SK-N-SH (cell line): ENCODE data around the gene VWA5B1. TPM values are rescaled to one million over a fixed set of nuclear protein-coding genes. Genes with fewer than 3 reads are reported as not detected.

ENCODE experiments used
- CTCF ChIA-PET: fragments of 300-600, 350-600 bp; formaldehyde crosslinking; extraction: SDS; loops from one replicate; lab custom pipeline; 2021; lab: Yijun Ruan, JAX
- POLR2A ChIA-PET: fragments of 350-600 bp; sonication (Branson Sonifier 250); formaldehyde crosslinking; extraction: SDS; loops from one replicate; lab custom pipeline; 2020; ENCODE audit warnings: antibody characterized with exemption, inconsistent platforms; lab: Yijun Ruan, JAX
- DNase-seq: peaks from one replicate; pipeline ENCODE4 v3.0.0; 2012
- H2AFZ ChIP-seq: fragments of 200-600 bp; sonication (generic); 2 replicates; pipeline ENCODE4 v1.8.1; 2016; ENCODE audit warnings: antibody characterized with exemption, mild to moderate bottlenecking, low read depth
- H3F3A ChIP-seq: fragments of 200-600 bp; sonication (generic); replicated peaks from 2 replicates; pipeline ENCODE3; 2016; ENCODE audit warnings: antibody characterized with exemption, mild to moderate bottlenecking; ENCODE audit not compliant: insufficient read depth
- H3K27ac ChIP-seq, 2 experiments: fragments of 200-500 bp in 1 of 2; fragments of 200-600 bp in 1 of 2; sonication (Bioruptor generic) in 1 of 2; sonication (generic), shearing (Covaris generic) in 1 of 2; 2 replicates each; pipeline versions ENCODE4 v1.5.1 to v1.6.1; 2014 to 2016; ENCODE audit warnings: low read depth in 2 of 2, inconsistent platforms in 1 of 2, low read length in 1 of 2, mild to moderate bottlenecking in 1 of 2, mixed read lengths in 1 of 2
- H3K27me3 ChIP-seq: fragments of 200-600 bp; sonication (generic), shearing (Covaris generic); 2 replicates; pipeline ENCODE4 v1.6.1; 2016; ENCODE audit warnings: mixed run types; ENCODE audit not compliant: insufficient read depth
- H3K36me3 ChIP-seq, 2 experiments: fragments of 200-500 bp in 1 of 2; fragments of 200-600 bp in 1 of 2; sonication (Bioruptor generic) in 1 of 2; sonication (generic) in 1 of 2; replicated peaks in 1 of 2; 2 replicates each; pipeline versions ENCODE3 to v1.5.1; 2014 to 2016; ENCODE audit warnings: low read length in 1 of 2, mild to moderate bottlenecking in 1 of 2; ENCODE audit not compliant: insufficient read depth in 2 of 2, control insufficient read depth in 1 of 2
- H3K4me1 ChIP-seq, 2 experiments: fragments of 200-500 bp in 1 of 2; fragments of 200-600 bp in 1 of 2; sonication (Bioruptor generic) in 1 of 2; sonication (generic), shearing (Covaris generic) in 1 of 2; 2 replicates each; pipeline versions ENCODE4 v1.5.1 to v1.6.1; 2014 to 2016; ENCODE audit warnings: low read depth in 1 of 2, low read length in 1 of 2, mixed run types in 1 of 2; ENCODE audit not compliant: insufficient read depth in 2 of 2, control insufficient read depth in 1 of 2
- H3K4me2 ChIP-seq: fragments of 200-600 bp; sonication (generic), shearing (Covaris generic); 2 replicates; pipeline ENCODE4 v1.6.1; 2017; ENCODE audit warnings: mixed run types
- H3K4me3 ChIP-seq, 2 experiments: fragments of 200-500 bp in 1 of 2; fragments of 200-600 bp in 1 of 2; sonication (Bioruptor generic) in 1 of 2; sonication (generic), shearing (Covaris generic) in 1 of 2; 2 replicates each; pipeline versions ENCODE4 v1.5.1 to v1.8.1; 2014 to 2016; ENCODE audit warnings: low read depth in 2 of 2, inconsistent platforms in 1 of 2, low read length in 1 of 2, mild to moderate bottlenecking in 1 of 2, mixed read lengths in 1 of 2, moderate library complexity in 1 of 2
- H3K79me2 ChIP-seq: fragments of 200-600 bp; sonication (generic); 2 replicates; pipeline ENCODE4 v1.8.1; 2017; ENCODE audit warnings: mild to moderate bottlenecking; ENCODE audit not compliant: insufficient read depth
- H3K9ac ChIP-seq: fragments of 200-600 bp; sonication (generic); 2 replicates; pipeline ENCODE4 v1.6.1; 2017; ENCODE audit warnings: mixed run types
- H3K9me2 ChIP-seq: fragments of 200-600 bp; sonication (generic); 2 replicates; pipeline ENCODE4 v1.6.1; 2017; ENCODE audit warnings: mixed run types
- H3K9me3 ChIP-seq: fragments of 200-600 bp; sonication (generic); 2 replicates; pipeline ENCODE4 v1.6.1; 2017; ENCODE audit warnings: mixed run types, mild to moderate bottlenecking, moderate library complexity
- H4K20me1 ChIP-seq: fragments of 200-600 bp; sonication (generic); 2 replicates; pipeline ENCODE4 v1.6.1; 2017; ENCODE audit warnings: mild to moderate bottlenecking, mixed run types; ENCODE audit not compliant: insufficient read depth
- CTCF ChIP-seq: fragments of 200-600 bp; sonication (generic); IDR thresholded peaks from 2 replicates; pipeline ENCODE4 v1.6.1; 2017; ENCODE audit warnings: antibody characterized with exemption, mild to moderate bottlenecking, moderate library complexity
- EP300 ChIP-seq, 2 experiments: IDR thresholded peaks; 2 replicates each; pipeline versions ENCODE4 v1.4.0 to v1.6.1; 2012; ENCODE audit warnings: borderline replicate concordance in 1 of 2, low read depth in 1 of 2, low read length in 1 of 2
- EZH2phosphoT487 ChIP-seq: fragments of 200-600 bp; sonication (generic); IDR thresholded peaks from 2 replicates; pipeline ENCODE4 v1.6.1; 2017; ENCODE audit warnings: low read depth, mixed run types, mild to moderate bottlenecking, antibody characterized with exemption, moderate library complexity, borderline replicate concordance
- FOXM1 ChIP-seq: IDR thresholded peaks from 2 replicates; pipeline ENCODE4 v1.4.0; 2012; ENCODE audit warnings: low read depth, mild to moderate bottlenecking
- GATA2 ChIP-seq: sonication (generic); formaldehyde crosslinking; IDR thresholded peaks from 2 replicates; pipeline ENCODE4 v1.5.0; 2020; ENCODE audit warnings: mild to moderate bottlenecking, missing genetic modification reagents
- IRF3 ChIP-seq: fragments of 150-350 bp; IDR thresholded peaks from 2 replicates; pipeline ENCODE4 v1.6.1; 2016; ENCODE audit warnings: mild to moderate bottlenecking, low read depth, low read length
- MAX ChIP-seq: IDR thresholded peaks from 2 replicates; pipeline ENCODE4 v1.4.0; 2012; ENCODE audit warnings: low read depth
- MXI1 ChIP-seq: IDR thresholded peaks from 2 replicates; pipeline ENCODE4 v1.6.1; 2012; ENCODE audit warnings: mild to moderate bottlenecking, low read depth, low read length, improper control_type of control experiment
- NRF1 ChIP-seq: IDR thresholded peaks from 2 replicates; pipeline ENCODE4 v1.6.1; 2012; ENCODE audit warnings: low read depth, mild to moderate bottlenecking, low read length
- POLR2AphosphoS5 ChIP-seq: IDR thresholded peaks from 2 replicates; pipeline ENCODE4 v1.6.1; 2012; ENCODE audit warnings: low read depth, low read length
- RCOR1 ChIP-seq: fragments of 150-350 bp; IDR thresholded peaks from 2 replicates; pipeline ENCODE4 v1.6.1; 2017; ENCODE audit warnings: antibody characterized with exemption, low read length
- SMC3 ChIP-seq: IDR thresholded peaks from 2 replicates; pipeline ENCODE4 v1.6.1; 2012; ENCODE audit warnings: low read depth, low read length, improper control_type of control experiment
- TEAD4 ChIP-seq: IDR thresholded peaks from 2 replicates; pipeline ENCODE4 v1.4.0; 2012; ENCODE audit warnings: mild to moderate bottlenecking, borderline replicate concordance; ENCODE audit not compliant: insufficient read depth
- USF1 ChIP-seq: IDR thresholded peaks from 2 replicates; pipeline ENCODE4 v1.4.0; 2012; ENCODE audit warnings: low read depth, borderline replicate concordance
- YY1 ChIP-seq: IDR thresholded peaks from 2 replicates; pipeline ENCODE4 v1.4.0; 2012; ENCODE audit warnings: low read depth, mild to moderate bottlenecking
- WGBS: methylation state at CpG from one replicate; pipeline ENCODE4 v1.1.6; 2017; ENCODE audit warnings: low lambda C conversion rate; 5-methylcytosine and 5-hydroxymethylcytosine counted together
- polyA plus RNA-seq, 3 experiments: library from polyadenylated mRNA; depleted of rRNA; stranded (reverse); fragments of >200 nt; gene quantifications; 2 replicates each; pipeline ENCODE4 v1.2.3, GENCODE V29; 2012

Gene VWA5B1
- polyA plus RNA-seq, 1 of the 3 experiments (the other 2 are of a cell fraction): not detected

GRCh38 chr1:20308569-20308968 lies 17.9 kb downstream of the VWA5B1 start:
- Histone ChIP-seq H3K4me3 (no peak overlapping the region), H3K4me2 (no peak overlapping the region), H3K4me1 (peaks cover 0 to 21% of the 10 kb centered on the region in 2 experiments; a peak in 1 of 4 replicates), H3K9me3 (no peaks in the 10 kb centered on the region), H3K79me2 (no peaks in the 10 kb centered on the region), H3K27me3 (no peaks in the 10 kb centered on the region; the same call in 1 of the 2 replicates), H3F3A (no peaks in the 10 kb centered on the region), H3K36me3 (no peaks in the 10 kb centered on the region), H3K9me2 (no peaks in the 10 kb centered on the region), H3K9ac (no peak overlapping the region), H2AFZ (no peak overlapping the region), H3K27ac (peak overlapping the region in 1 of 2 experiments; percentile 67; a peak in 2 of 4 replicates), H4K20me1 (no peaks in the 10 kb centered on the region)
- DNase-seq: peak; percentile 59
- WGBS: no CpG with 5 or more reads among the region's 5 CpGs
- TF ChIP-seq USF1 (no peak), MAX (no peak), YY1 (no peak), RCOR1 (0 out of 2 replicates have a peak, but pooled peaks have one; percentile 46), EZH2phosphoT487 (no peak), IRF3 (no peak), CTCF (no peak), NRF1 (no peak), EP300 (IDR thresholded peaks at IDR 0.05; ENCODE audit: borderline replicate concordance in 1 of 2, low read depth in 1 of 2, low read length in 1 of 2) (peak in 1 of 2 experiments; percentile 55; a peak in 1 of 4 replicates), FOXM1 (no peak), GATA2 (peak; percentile 83), MXI1 (no peak), SMC3 (no peak), POLR2AphosphoS5 (no peak), TEAD4 (no peak)
- CTCF ChIA-PET: interaction anchor here (0.7 to 2.2 kb wide), 9 partner anchors 11 to 647 kb away, joined by 3 to 10 read pairs (median 3); no protein-coding TSS in a partner anchor
- POLR2A ChIA-PET: no interaction called here
